Heart right ventricle (tissue), 16 donors: ENCODE data around the gene PPP2R3B. TPM values are rescaled to one million over a fixed set of nuclear protein-coding genes. Genes with fewer than 3 reads are reported as not detected.
"Not testable (repeated sequence)": the region's sequence is repeated elsewhere in the genome, so short reads cannot be mapped to it uniquely, and the experiment has no call there.

Source experiments
- ATAC-seq, 8 donors: fragments of 200-7000 bp; cut with Tn5 transposase; one replicate each; pipeline ENCODE4 v1.9.1; 2020; ENCODE audit warnings: mild to moderate bottlenecking in 8 of 8, moderate library complexity in 8 of 8, moderate number of reproducible peaks in 1 of 8
- DNase-seq, 2 donors: peaks; one replicate each; pipeline ENCODE4 v3.0.0-alpha.2; 2020
- H3K27ac ChIP-seq, 10 donors: fragments of 200-600 bp; sonication (generic) in 2 of 10; one replicate each; pipeline versions ENCODE4 v1.5.0 to v1.8.0; 2020 to 2022; ENCODE audit warnings: mild to moderate bottlenecking in 3 of 10
- H3K27me3 ChIP-seq, 7 donors: fragments of 200-600 bp; one replicate each; pipeline ENCODE4 v1.8.0; 2021 to 2022; ENCODE audit warnings: mild to moderate bottlenecking in 2 of 7
- H3K36me3 ChIP-seq, 9 donors: fragments of 200-600 bp; sonication (generic) in 1 of 9; one replicate each; pipeline versions ENCODE4 v1.5.0 to v1.8.0; 2020 to 2022; ENCODE audit warnings: mild to moderate bottlenecking in 2 of 9
- H3K4me1 ChIP-seq, 9 donors: fragments of 200-600 bp; sonication (generic) in 1 of 9; one replicate each; pipeline versions ENCODE4 v1.5.0 to v1.8.0; 2020 to 2022; ENCODE audit warnings: mild to moderate bottlenecking in 4 of 9
- H3K4me3 ChIP-seq, 10 donors: fragments of 200-600 bp; sonication (generic) in 2 of 10; one replicate each; pipeline versions ENCODE4 v1.5.0 to v1.8.0; 2020 to 2022; ENCODE audit warnings: mild to moderate bottlenecking in 7 of 10, moderate library complexity in 2 of 10
- H3K9me3 ChIP-seq, 11 donors: fragments of 200-600 bp in 10 of 11; sonication (generic) in 2 of 11; one replicate each; pipeline versions ENCODE4 v1.5.0 to v1.8.0; 2013 to 2022; ENCODE audit warnings: mild to moderate bottlenecking in 2 of 11, control low read depth in 1 of 11, moderate library complexity in 1 of 11
- CTCF ChIP-seq, 9 donors: fragments of 200-600 bp; sonication (generic) in 2 of 9; IDR thresholded peaks; one replicate each; pipeline versions ENCODE4 v1.5.0 to v1.8.0; 2021 to 2022; ENCODE audit warnings: antibody characterized with exemption in 9 of 9, mild to moderate bottlenecking in 5 of 9, moderate library complexity in 1 of 9
- WGBS, 2 donors: extraction: QIAGEN DNeasy Blood & Tissue Kit; methylation state at CpG; one replicate each; pipeline ENCODE4 v1.1.7; 2013; ENCODE audit warnings: inconsistent platforms in 1 of 2; 5-methylcytosine and 5-hydroxymethylcytosine counted together
- intact Hi-C, 10 donors: fragments of 100-400 bp; cut with DNase I; formaldehyde crosslinking; loops; one replicate each; pipeline versions ENCODE4 v1.11.1 to v1.14.2; 2022
- polyA plus RNA-seq, 2 donors: library from polyadenylated mRNA; stranded (reverse); fragments of 200-250 nt; gene quantifications; one replicate each; pipeline ENCODE4 v1.2.3, GENCODE V29; 2013
- total RNA-seq, 10 donors: library from RNA; stranded (reverse); fragmentation: NEBNext Ultra II Directional in 3 of 10; extraction: Animal tissue kit (Norgen Biotek cat#: 25700) in 3 of 10; gene quantifications; one replicate each; pipeline versions ENCODE4 v1.2.1 to v1.2.4, GENCODE V29; 2021 to 2023
- donor health status: Arrhythmogenic right ventricular cardiomyopathy.
- donor health status: ischemic (EF 13 %, LVEDD 7.1; RV severe dilation, severe dysfunction).
- donor health status: healthy with polysubstance abuse.
- donor health status: DM: no; HTN: yes; CAD: no.
- donor health status: DM: no; HTN: no; CAD: no.
- donor health status: ischemic (EF 25% LVEDD 6.9; RV normal size, moderate dysfunction).
- donor health status: ischemic (EF 25% LVEDD 5.7; RV mildly dilated, moderate dysfunction).
- donor health status: healthy.
- donor health status: DM: yes; HTN: yes; CAD: no.
- donor health status: Ischemic cardiomyopathy.
- donor health status: ischemic (EF 35%, LVEDD 5.7; RV mildly dilated, moderate dysfunction).
- donor health status: nonischemic (EF 11% LVEDD 7.7; RV severe dilation, severe dysfunction).
- donor health status: DM: yes; HTN: yes; CAD: no.
- donor health status: PGD.
- donor health status: ischemic (EF 29% LVEDD 5.4; RV normal size, mild dysfunction).
- donor health status: nonischemic (EF 23%, LVEDD 6.1; RV moderate dilation, normal function).

Gene PPP2R3B
- total and polyA plus RNA-seq, 12 donors: 73.9 to 362 (median 128) TPM

- ATAC-seq (no peak), DNase-seq (no peak)
- H3K4me1 ChIP-seq: peaks cover 0 to 21% (median 12%) of the 10 kb centered on the region in 9 donors
- WGBS, 2 donors: 84 to 88% methylated on average over 33 of the region's 33 CpGs
- H3K27ac ChIP-seq: no peak overlapping the region
- peaks cover 0 to 43% (median 10%) of the 10 kb centered on the region in 7 donors for H3K27me3 ChIP-seq
- intact Hi-C loops: no loop called here
- no peak for TF ChIP-seq CTCF (IDR thresholded peaks at IDR 0.05)
- no peaks in the 10 kb centered on the region for H3K9me3 ChIP-seq
- no peak overlapping the region for H3K4me3 ChIP-seq
- peaks cover 0 to 3% (median 0%) of the 10 kb centered on the region in 9 donors for H3K36me3 ChIP-seq
Observed at GRCh38 chrX:327660-328126, 59.0 kb downstream of the PPP2R3B start.

- H3K27ac ChIP-seq, ATAC-seq, DNase-seq, H3K4me3 ChIP-seq, H3K9me3 ChIP-seq, intact Hi-C loops, H3K36me3 ChIP-seq: not testable (repeated sequence)
- Histone ChIP-seq H3K27me3 (peaks cover 0 to 28% (median 3%) of the 10 kb centered on the region in 7 donors), H3K4me1 (peaks cover 6 to 20% (median 14%) of the 10 kb centered on the region in 9 donors)
- WGBS, 2 donors: 88 to 89% methylated on average over 14 of the region's 14 CpGs
Observed at GRCh38 chrX:324664-325063, 62.0 kb downstream of the PPP2R3B start.

- TF ChIP-seq CTCF (IDR thresholded peaks at IDR 0.05): peak in 4 of 9 donors; percentile 7 to 41 (median 20)
- Histone ChIP-seq H3K27me3 (peaks cover 0 to 28% (median 3%) of the 10 kb centered on the region in 7 donors), H3K36me3 (no peaks in the 10 kb centered on the region), H3K27ac (no peak overlapping the region), H3K4me3 (no peak overlapping the region), H3K9me3 (no peaks in the 10 kb centered on the region), H3K4me1 (peaks cover 6 to 24% (median 16%) of the 10 kb centered on the region in 9 donors)
- DNase-seq (no peak), ATAC-seq (peak in 7 of 8 donors; percentile 0 to 65 (median 34))
- intact Hi-C loops: no loop called here
- WGBS, 2 donors: 70 to 74% methylated on average over 38 of the region's 38 CpGs
Observed at GRCh38 chrX:323721-324628, 62.7 kb downstream of the PPP2R3B start.

- ATAC-seq (no peak), DNase-seq (no peak)
- TF ChIP-seq CTCF (IDR thresholded peaks at IDR 0.05): no peak
- H3K4me1 ChIP-seq: peaks cover 9 to 35% (median 20%) of the 10 kb centered on the region in 9 donors
- peak overlapping the region in 3 of 10 donors; percentile 85 to 96 (median 92) for H3K27ac ChIP-seq
- H3K4me3 ChIP-seq: peak overlapping the region; percentile 76 to 100 (median 94)
- peaks cover 0 to 11% (median 0%) of the 10 kb centered on the region in 9 donors for H3K36me3 ChIP-seq
- H3K9me3 ChIP-seq: no peaks in the 10 kb centered on the region
- peaks cover 0 to 13% (median 3%) of the 10 kb centered on the region in 7 donors for H3K27me3 ChIP-seq
- intact Hi-C loops: no loop called here
- 6 to 14% methylated on average over 24 of the region's 24 CpGs for WGBS, 2 donors
Observed at GRCh38 chrX:320126-320783, 66.5 kb downstream of the PPP2R3B start.
